K562 (cell line): Measurements from ENCODE around the gene RDH13. TPM values are rescaled to one million over a fixed set of nuclear protein-coding genes. Genes with fewer than 3 reads are reported as not detected.
A peak's percentile ranks its signal among the peaks of the same experiment; 100 is the strongest.

Source experiments
- E2F6 ChIP-seq, 2 experiments: IDR thresholded peaks; 2 replicates each; pipeline ENCODE4 v1.6.1; 2011; ENCODE audit warnings: borderline replicate concordance in 1 of 2, control low read depth in 1 of 2, low read depth in 1 of 2, low read length in 1 of 2, mild to moderate bottlenecking in 1 of 2, mixed read lengths in 1 of 2, moderate library complexity in 1 of 2; ENCODE audit not compliant: insufficient read depth in 1 of 2, insufficient read length in 1 of 2, poor library complexity in 1 of 2, severe bottlenecking in 1 of 2; ENCODE audit errors: extremely low read depth in 1 of 2
- MEF2D ChIP-seq: conservative IDR thresholded peaks from 2 replicates; pipeline ENCODE4 v1.6.1; 2016; ENCODE audit warnings: low read depth, missing genetic modification characterization, missing compliant biosample characterization
- NBN ChIP-seq: fragments of 450-650 bp; IDR thresholded peaks from 2 replicates; pipeline ENCODE4 v1.6.1; 2016; ENCODE audit warnings: low read depth, mild to moderate bottlenecking
- PHF8 ChIP-seq: fragments of 200-600 bp; sonication (generic); IDR thresholded peaks from 2 replicates; pipeline ENCODE4 v1.6.1; 2012; ENCODE audit warnings: mixed run types, mild to moderate bottlenecking, inconsistent platforms, low read length, moderate library complexity, borderline replicate concordance
- POLR2AphosphoS5 ChIP-seq: IDR thresholded peaks from 2 replicates; pipeline ENCODE4 v1.6.1; 2011; ENCODE audit warnings: mild to moderate bottlenecking, low read depth, low read length, moderate library complexity; ENCODE audit not compliant: control insufficient read depth, insufficient read depth
- ZFX ChIP-seq: sonication (generic); formaldehyde crosslinking; IDR thresholded peaks from 2 replicates; pipeline ENCODE4 v1.8.0; 2022; ENCODE audit warnings: mild to moderate bottlenecking, missing genetic modification reagents, moderate library complexity
- polyA plus RNA-seq, 8 experiments: library from polyadenylated mRNA; depleted of rRNA in 4 of 8; stranded (reverse) in 5 of 8; unstranded in 3 of 8; fragments of >200 nt; fragmentation: Nextera tagmentation in 2 of 8; fragmentation: Illumina TruSeq in 1 of 8; extraction: Ambion mirVana in 2 of 8; extraction: Trizol in 1 of 8; gene quantifications; 2 replicates each; pipeline versions ENCODE4 v1.2.1 to v1.2.3, GENCODE V29; 2011 to 2014; ENCODE audit warnings: inconsistent platforms in 1 of 8, missing spikeins in 1 of 8
- total RNA-seq, 7 experiments: library from RNA; depleted of rRNA in 6 of 7; stranded (reverse); fragments of >200 nt in 6 of 7; fragmentation: Illumina TruSeq in 2 of 7; extraction: Trizol in 2 of 7; gene quantifications; 2 replicates each; pipeline versions ENCODE4 v1.2.1 to v1.2.3, GENCODE V29; 2011 to 2021; ENCODE audit warnings: low replicate concordance in 1 of 7
- TF ChIP-seq, protein P1 (sequence below): sonication (generic); formaldehyde crosslinking; IDR thresholded peaks from 2 replicates; pipeline ENCODE4 v1.8.1; 2023; ENCODE audit warnings: mild to moderate bottlenecking, missing genetic modification reagents
- TF ChIP-seq, protein P2 (sequence below), 2 experiments: fragments of 450-650 bp in 1 of 2; sonication (generic) in 1 of 2; formaldehyde crosslinking in 1 of 2; IDR thresholded peaks; 2 replicates each; pipeline versions ENCODE4 v1.7.1 to v1.9.0; 2016 to 2022; ENCODE audit warnings: inconsistent platforms in 1 of 2, mild to moderate bottlenecking in 1 of 2, missing genetic modification reagents in 1 of 2

Gene RDH13
- total and polyA plus RNA-seq, 9 of the 15 experiments (the other 6 are each of a cell fraction or from before 2014, with no cell fraction given), result 7.5 to 70.3 (median 39.5) TPM

- TF ChIP-seq, protein P1, sequence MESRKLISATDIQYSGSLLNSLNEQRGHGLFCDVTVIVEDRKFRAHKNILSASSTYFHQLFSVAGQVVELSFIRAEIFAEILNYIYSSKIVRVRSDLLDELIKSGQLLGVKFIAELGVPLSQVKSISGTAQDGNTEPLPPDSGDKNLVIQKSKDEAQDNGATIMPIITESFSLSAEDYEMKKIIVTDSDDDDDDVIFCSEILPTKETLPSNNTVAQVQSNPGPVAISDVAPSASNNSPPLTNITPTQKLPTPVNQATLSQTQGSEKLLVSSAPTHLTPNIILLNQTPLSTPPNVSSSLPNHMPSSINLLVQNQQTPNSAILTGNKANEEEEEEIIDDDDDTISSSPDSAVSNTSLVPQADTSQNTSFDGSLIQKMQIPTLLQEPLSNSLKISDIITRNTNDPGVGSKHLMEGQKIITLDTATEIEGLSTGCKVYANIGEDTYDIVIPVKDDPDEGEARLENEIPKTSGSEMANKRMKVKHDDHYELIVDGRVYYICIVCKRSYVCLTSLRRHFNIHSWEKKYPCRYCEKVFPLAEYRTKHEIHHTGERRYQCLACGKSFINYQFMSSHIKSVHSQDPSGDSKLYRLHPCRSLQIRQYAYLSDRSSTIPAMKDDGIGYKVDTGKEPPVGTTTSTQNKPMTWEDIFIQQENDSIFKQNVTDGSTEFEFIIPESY (CRISPR knock-in tag), result 0 out of 2 replicates have a peak, but pooled peaks have one; percentile 42
- TF ChIP-seq ZFX (CRISPR knock-in tag) (peak; percentile 76), PHF8 (peak; percentile 76; the same call in 1 of the 2 replicates), POLR2AphosphoS5 (peak; percentile 39; the same call in 1 of the 2 replicates), E2F6 (IDR thresholded peaks at IDR 0.05; ENCODE audit: borderline replicate concordance in 1 of 2, extremely low read depth in 1 of 2, insufficient read depth in 1 of 2, insufficient read length in 1 of 2, low read depth in 1 of 2, low read length in 1 of 2, poor library complexity in 1 of 2, severe bottlenecking in 1 of 2) (peak; percentile 34 to 76), MEF2D (tag) (no peak), NBN (peak; percentile 92)
- TF ChIP-seq, protein P2, sequence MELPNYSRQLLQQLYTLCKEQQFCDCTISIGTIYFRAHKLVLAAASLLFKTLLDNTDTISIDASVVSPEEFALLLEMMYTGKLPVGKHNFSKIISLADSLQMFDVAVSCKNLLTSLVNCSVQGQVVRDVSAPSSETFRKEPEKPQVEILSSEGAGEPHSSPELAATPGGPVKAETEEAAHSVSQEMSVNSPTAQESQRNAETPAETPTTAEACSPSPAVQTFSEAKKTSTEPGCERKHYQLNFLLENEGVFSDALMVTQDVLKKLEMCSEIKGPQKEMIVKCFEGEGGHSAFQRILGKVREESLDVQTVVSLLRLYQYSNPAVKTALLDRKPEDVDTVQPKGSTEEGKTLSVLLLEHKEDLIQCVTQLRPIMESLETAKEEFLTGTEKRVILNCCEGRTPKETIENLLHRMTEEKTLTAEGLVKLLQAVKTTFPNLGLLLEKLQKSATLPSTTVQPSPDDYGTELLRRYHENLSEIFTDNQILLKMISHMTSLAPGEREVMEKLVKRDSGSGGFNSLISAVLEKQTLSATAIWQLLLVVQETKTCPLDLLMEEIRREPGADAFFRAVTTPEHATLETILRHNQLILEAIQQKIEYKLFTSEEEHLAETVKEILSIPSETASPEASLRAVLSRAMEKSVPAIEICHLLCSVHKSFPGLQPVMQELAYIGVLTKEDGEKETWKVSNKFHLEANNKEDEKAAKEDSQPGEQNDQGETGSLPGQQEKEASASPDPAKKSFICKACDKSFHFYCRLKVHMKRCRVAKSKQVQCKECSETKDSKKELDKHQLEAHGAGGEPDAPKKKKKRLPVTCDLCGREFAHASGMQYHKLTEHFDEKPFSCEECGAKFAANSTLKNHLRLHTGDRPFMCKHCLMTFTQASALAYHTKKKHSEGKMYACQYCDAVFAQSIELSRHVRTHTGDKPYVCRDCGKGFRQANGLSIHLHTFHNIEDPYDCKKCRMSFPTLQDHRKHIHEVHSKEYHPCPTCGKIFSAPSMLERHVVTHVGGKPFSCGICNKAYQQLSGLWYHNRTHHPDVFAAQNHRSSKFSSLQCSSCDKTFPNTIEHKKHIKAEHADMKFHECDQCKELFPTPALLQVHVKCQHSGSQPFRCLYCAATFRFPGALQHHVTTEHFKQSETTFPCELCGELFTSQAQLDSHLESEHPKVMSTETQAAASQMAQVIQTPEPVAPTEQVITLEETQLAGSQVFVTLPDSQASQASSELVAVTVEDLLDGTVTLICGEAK (IDR thresholded peaks at IDR 0.05), result peak; percentile 25; the same call in 1 of the 2 replicates
- TF ChIP-seq, protein P2 (CRISPR knock-in tag; IDR thresholded peaks at IDR 0.05), result no peak
Measured at GRCh38 chr19:55062735-55063491, at the start of gene RDH13 (continued).
